KMS-11 (cell line): ENCODE data around the gene RGL3.
A peak's percentile ranks its signal among the peaks of the same experiment; 100 is the strongest.

ENCODE experiments used
- H2AFZ ChIP-seq: fragments of 200-600 bp; sonication (generic); 2 replicates; pipeline ENCODE4 v1.6.1; 2016; ENCODE audit warnings: antibody characterized with exemption, mixed run types, low read depth
- H3K27ac ChIP-seq: fragments of 200-600 bp; sonication (generic); 2 replicates; pipeline ENCODE4 v1.6.1; 2016; ENCODE audit warnings: mild to moderate bottlenecking, mixed run types
- H3K27me3 ChIP-seq: fragments of 200-600 bp; sonication (generic); 2 replicates; pipeline ENCODE4 v1.6.1; 2017; ENCODE audit warnings: mild to moderate bottlenecking, low read depth, mixed run types, moderate library complexity; ENCODE audit not compliant: insufficient read depth
- H3K36me3 ChIP-seq: fragments of 200-600 bp; sonication (generic); 2 replicates; pipeline ENCODE4 v1.6.1; 2017; ENCODE audit warnings: mild to moderate bottlenecking, mixed run types; ENCODE audit not compliant: insufficient read depth
- H3K4me1 ChIP-seq: fragments of 200-600 bp; sonication (generic); 2 replicates; pipeline ENCODE4 v1.6.1; 2016; ENCODE audit warnings: mild to moderate bottlenecking, low read depth, mixed run types; ENCODE audit not compliant: poor library complexity, severe bottlenecking
- H3K4me2 ChIP-seq: fragments of 200-600 bp; sonication (generic); 2 replicates; pipeline ENCODE4 v1.7.0; 2016; ENCODE audit warnings: mild to moderate bottlenecking, mixed run types
- H3K4me3 ChIP-seq: fragments of 200-600 bp; sonication (generic); IDR thresholded peaks from 2 replicates; pipeline ENCODE4 v1.6.1; 2017; ENCODE audit warnings: low read depth, low read length, mixed read lengths; ENCODE audit not compliant: insufficient read depth
- H3K79me2 ChIP-seq: fragments of 200-600 bp; sonication (generic); 2 replicates; pipeline ENCODE4 v1.6.1; 2016; ENCODE audit warnings: low read depth, mixed run types; ENCODE audit not compliant: insufficient read depth
- H3K9ac ChIP-seq: fragments of 200-600 bp; sonication (generic); 2 replicates; pipeline ENCODE4 v1.6.1; 2016; ENCODE audit warnings: mild to moderate bottlenecking, mixed run types
- H4K20me1 ChIP-seq: fragments of 200-600 bp; sonication (generic); 2 replicates; pipeline ENCODE4 v1.6.1; 2016; ENCODE audit warnings: mild to moderate bottlenecking, mixed run types; ENCODE audit not compliant: insufficient read depth
- TF ChIP-seq, protein P1 (sequence below): fragments of 200-600 bp; sonication (generic); conservative IDR thresholded peaks from 2 replicates; pipeline ENCODE4 v1.6.1; 2017; ENCODE audit warnings: low read depth, mild to moderate bottlenecking, antibody characterized with exemption, low read length, moderate library complexity, mixed read lengths

Gene RGL3

DNA sequence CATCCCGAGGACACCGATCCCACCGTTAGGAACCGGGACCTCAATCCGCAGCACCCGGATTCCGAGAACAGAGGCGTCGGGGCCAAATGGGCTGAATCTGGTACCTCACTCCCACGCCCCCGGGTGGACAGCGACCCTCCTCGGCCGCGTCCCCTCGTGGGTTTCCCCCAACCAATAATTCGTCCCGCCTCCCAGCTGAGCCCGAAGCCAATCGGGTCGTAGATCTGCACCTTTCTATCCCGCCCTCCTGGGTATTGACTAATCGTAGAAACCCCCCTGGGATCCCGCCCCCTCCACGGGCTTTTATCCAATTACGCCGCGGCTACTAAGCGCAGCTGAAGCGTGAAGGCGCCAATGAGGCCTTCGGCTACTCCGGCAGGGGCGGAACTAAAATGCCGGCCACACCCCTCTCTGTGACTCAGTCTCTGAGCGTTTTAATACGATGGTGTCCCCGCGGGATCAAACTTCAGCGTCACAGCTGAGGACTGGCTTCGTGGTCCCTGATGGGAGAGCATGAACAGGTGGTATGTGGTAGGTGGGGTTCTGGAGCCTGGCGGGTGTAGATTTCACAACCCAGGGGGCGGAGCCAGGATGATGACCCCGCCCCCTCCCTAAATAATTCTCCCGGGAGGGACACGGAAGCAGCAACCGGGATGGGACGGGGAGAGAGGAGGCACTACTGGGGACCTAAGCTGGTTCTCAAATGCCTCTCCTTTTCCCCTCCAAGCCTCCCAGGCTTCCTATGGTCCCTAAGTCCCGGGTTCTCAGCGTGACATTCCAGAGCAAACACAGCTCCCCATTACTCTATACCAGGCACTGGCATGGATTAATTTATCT, 72.8 kb downstream of the RGL3 start, which contains the start of the genes CCDC159 and TMEM205:
Gene CCDC159 (plus strand): TSS at position 416 of the 837 bp plus-strand sequence. CDS start 88 bp downstream, at position 504.
Gene TMEM205 (minus strand): TSS at position 165 of the 837 bp plus-strand sequence. CDS start 649 bp downstream, outside the sequence.
- Histone ChIP-seq H3K79me2 (no peaks in the 10 kb centered on the region), H2AFZ (peak within 1 kb of the TSS; percentile 64), H3K4me3 (no peak within 1 kb of the TSS), H3K27me3 (no peaks in the 10 kb centered on the region), H3K4me2 (peak within 1 kb of the TSS; percentile 88), H3K36me3 (no peaks in the 10 kb centered on the region), H3K9ac (peak within 1 kb of the TSS; percentile 31; the same call in 1 of the 2 replicates), H3K27ac (no peak within 1 kb of the TSS), H3K4me1 (peaks cover 24% of the 10 kb centered on the region), H4K20me1 (no peaks in the 10 kb centered on the region)
- TF ChIP-seq, protein P1, sequence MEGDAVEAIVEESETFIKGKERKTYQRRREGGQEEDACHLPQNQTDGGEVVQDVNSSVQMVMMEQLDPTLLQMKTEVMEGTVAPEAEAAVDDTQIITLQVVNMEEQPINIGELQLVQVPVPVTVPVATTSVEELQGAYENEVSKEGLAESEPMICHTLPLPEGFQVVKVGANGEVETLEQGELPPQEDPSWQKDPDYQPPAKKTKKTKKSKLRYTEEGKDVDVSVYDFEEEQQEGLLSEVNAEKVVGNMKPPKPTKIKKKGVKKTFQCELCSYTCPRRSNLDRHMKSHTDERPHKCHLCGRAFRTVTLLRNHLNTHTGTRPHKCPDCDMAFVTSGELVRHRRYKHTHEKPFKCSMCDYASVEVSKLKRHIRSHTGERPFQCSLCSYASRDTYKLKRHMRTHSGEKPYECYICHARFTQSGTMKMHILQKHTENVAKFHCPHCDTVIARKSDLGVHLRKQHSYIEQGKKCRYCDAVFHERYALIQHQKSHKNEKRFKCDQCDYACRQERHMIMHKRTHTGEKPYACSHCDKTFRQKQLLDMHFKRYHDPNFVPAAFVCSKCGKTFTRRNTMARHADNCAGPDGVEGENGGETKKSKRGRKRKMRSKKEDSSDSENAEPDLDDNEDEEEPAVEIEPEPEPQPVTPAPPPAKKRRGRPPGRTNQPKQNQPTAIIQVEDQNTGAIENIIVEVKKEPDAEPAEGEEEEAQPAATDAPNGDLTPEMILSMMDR: no peak

DNA sequence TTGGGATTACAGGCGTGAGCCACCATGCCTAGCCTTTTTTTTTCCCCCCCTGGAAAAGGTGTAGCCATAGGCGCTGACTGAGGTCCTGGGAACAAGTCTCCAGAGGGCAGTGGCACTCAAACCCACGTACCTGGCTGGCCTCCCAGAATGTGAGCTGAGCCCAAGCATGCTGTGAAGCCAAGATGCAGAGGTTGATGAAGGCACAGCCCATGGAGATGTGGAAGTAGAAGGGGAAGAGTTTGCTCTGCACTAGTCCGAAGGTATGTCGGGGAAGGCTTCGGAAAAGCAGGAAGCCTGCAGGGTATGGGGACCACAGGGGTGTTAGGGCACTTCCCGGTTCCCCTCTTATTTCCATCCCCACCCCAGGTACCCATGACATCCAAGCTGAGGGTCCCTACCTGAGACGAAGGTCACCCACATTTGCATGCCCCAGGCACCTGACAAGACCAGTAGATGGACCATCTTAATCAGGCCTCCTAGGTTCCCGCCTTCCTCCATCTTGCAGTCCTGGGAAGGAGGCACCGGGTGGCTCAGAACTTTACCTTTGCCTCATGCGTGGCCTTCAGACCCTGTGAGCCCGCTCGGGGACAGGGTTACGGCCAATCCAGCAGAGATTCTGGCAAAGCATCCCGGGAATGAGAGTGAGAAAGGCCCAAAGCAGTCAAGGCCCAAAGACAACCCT, 73.9 kb downstream of the RGL3 start:
- peak overlapping the region; percentile 31; the same call in 1 of the 2 replicates for H3K9ac ChIP-seq
- TF ChIP-seq, protein P1: no peak
- peaks cover 24% of the 10 kb centered on the region for H3K4me1 ChIP-seq
- no peak overlapping the region for H3K27ac ChIP-seq
- H3K4me2 ChIP-seq: peak overlapping the region; percentile 88
- no peaks in the 10 kb centered on the region for H3K36me3 ChIP-seq
- H4K20me1 ChIP-seq: no peaks in the 10 kb centered on the region
- H3K79me2 ChIP-seq: no peaks in the 10 kb centered on the region
- no peaks in the 10 kb centered on the region for H3K27me3 ChIP-seq
- H2AFZ ChIP-seq: peak overlapping the region; percentile 64; the same call in 1 of the 2 replicates
- no peak overlapping the region for H3K4me3 ChIP-seq
